ENCODE data around the gene MMP3. TPM values are rescaled to one million over a fixed set of nuclear protein-coding genes. Genes with fewer than 3 reads are reported as not detected.

Gene MMP3
- total RNA-seq, 1 experiment from 2014 or later, result not detected

DNA sequence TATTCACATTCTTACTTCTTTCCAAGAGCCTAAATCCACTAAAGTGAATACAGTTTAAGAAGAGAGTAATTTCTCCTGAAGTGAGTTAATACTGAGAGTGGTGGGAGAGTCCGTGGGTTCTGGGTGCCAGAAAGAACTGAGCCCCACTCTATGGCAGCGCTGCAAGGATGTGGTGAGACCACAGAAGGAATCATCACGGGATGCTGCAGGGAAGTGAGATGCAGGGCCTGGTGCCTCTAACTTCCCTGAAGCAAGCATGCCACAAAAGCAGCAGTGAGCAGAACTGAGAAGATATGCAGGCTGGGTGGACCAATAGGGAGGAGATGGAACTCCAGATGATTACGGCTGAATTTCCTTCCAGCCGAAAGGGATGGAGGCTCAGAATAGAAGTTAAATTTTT lies 36.4 kb upstream of the MMP3 start:
- Histone ChIP-seq H4K5ac (ENCODE audit: insufficient read length, low read depth, low read length) (no peak overlapping the region), H2AFZ (ENCODE audit: low read length) (no peak overlapping the region), H3K4me1 (ENCODE audit: insufficient read depth, low read length) (no peaks in the 10 kb centered on the region), H3K4ac (ENCODE audit: low read depth, low read length) (no peak overlapping the region), H3K79me2 (ENCODE audit: insufficient read depth, low read length) (no peaks in the 10 kb centered on the region), H3K9me3 (ENCODE audit: control insufficient read depth, low read depth, low read length) (no peaks in the 10 kb centered on the region), H2BK12ac (ENCODE audit: insufficient read length, low read depth, low read length) (no peak overlapping the region), H3T11ph (ENCODE audit: low read length) (no peak overlapping the region), H2AK5ac (ENCODE audit: insufficient read length, low read length) (no peak overlapping the region), H3K27me3 (ENCODE audit: insufficient read depth, low read length) (no peaks in the 10 kb centered on the region), H3K27ac (ENCODE audit: insufficient read length, low read depth, low read length) (no peak overlapping the region), H2BK5ac (ENCODE audit: insufficient read length, low read length) (no peak overlapping the region), H2BK120ac (ENCODE audit: low read depth, low read length, poor library complexity, severe bottlenecking) (no peak overlapping the region), H3K4me2 (ENCODE audit: insufficient read depth, insufficient read length, low read length) (no peak overlapping the region), H3K9ac (ENCODE audit: extremely low read depth, insufficient read length, low read length) (no peak overlapping the region), H3K14ac (ENCODE audit: insufficient read depth, low read length) (no peak overlapping the region), H3K18ac (ENCODE audit: insufficient read length, low read depth, low read length) (no peak overlapping the region), H3K23ac (ENCODE audit: insufficient read length, low read depth, low read length) (no peak overlapping the region), H3K23me2 (ENCODE audit: insufficient read length, low read depth, low read length, poor library complexity, severe bottlenecking) (no peaks in the 10 kb centered on the region), H2BK20ac (ENCODE audit: low read depth, low read length, poor library complexity, severe bottlenecking) (no peak overlapping the region), H4K20me1 (ENCODE audit: control insufficient read depth, insufficient read depth, insufficient read length) (no peaks in the 10 kb centered on the region), H4K8ac (replicated peaks; ENCODE audit: insufficient read length, low read depth, low read length) (no peak overlapping the region), H3K79me1 (ENCODE audit: insufficient read depth, low read depth, low read length, poor library complexity, severe bottlenecking) (no peaks in the 10 kb centered on the region), H4K91ac (ENCODE audit: insufficient read length, low read depth, low read length) (no peak overlapping the region), H2BK15ac (ENCODE audit: low read depth, low read length) (no peak overlapping the region), H3K56ac (ENCODE audit: insufficient read length, low read depth, low read length) (no peak overlapping the region)
- no peaks in the 10 kb centered on the region for H3K9me3 Mint-ChIP-seq
- no peak for DNase-seq
- no peak overlapping the region for H3K4me3 Mint-ChIP-seq
- no peaks in the 10 kb centered on the region for H3K27me3 Mint-ChIP-seq (ENCODE audit: low read depth)
- TF ChIP-seq, protein P1, sequence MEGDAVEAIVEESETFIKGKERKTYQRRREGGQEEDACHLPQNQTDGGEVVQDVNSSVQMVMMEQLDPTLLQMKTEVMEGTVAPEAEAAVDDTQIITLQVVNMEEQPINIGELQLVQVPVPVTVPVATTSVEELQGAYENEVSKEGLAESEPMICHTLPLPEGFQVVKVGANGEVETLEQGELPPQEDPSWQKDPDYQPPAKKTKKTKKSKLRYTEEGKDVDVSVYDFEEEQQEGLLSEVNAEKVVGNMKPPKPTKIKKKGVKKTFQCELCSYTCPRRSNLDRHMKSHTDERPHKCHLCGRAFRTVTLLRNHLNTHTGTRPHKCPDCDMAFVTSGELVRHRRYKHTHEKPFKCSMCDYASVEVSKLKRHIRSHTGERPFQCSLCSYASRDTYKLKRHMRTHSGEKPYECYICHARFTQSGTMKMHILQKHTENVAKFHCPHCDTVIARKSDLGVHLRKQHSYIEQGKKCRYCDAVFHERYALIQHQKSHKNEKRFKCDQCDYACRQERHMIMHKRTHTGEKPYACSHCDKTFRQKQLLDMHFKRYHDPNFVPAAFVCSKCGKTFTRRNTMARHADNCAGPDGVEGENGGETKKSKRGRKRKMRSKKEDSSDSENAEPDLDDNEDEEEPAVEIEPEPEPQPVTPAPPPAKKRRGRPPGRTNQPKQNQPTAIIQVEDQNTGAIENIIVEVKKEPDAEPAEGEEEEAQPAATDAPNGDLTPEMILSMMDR (conservative IDR thresholded peaks at IDR 0.05), result no peak
- no peaks in the 10 kb centered on the region for H3K36me3 Mint-ChIP-seq (ENCODE audit: insufficient read depth in 1 of 3, low read depth in 3 of 3)
- no peak overlapping the region for H3K27ac Mint-ChIP-seq
- WGBS (ENCODE audit: extremely low coverage, insufficient read length, low lambda C conversion rate), result no CpG with 5 or more reads among the region's 5 CpGs
- H3K4me1 Mint-ChIP-seq, result no peaks in the 10 kb centered on the region
